Upper lobe of left lung (tissue), 4 donors: Measurements from ENCODE around the gene CNDP1.

Experiments used
- CTCF ChIP-seq, 6 experiments: fragments of 450-650 bp in 4 of 6; fragments of 200-600 bp in 2 of 6; sonication (generic) in 2 of 6; IDR thresholded peaks; one replicate each; pipeline ENCODE4 v1.5.1; 2016 to 2019; ENCODE audit warnings: antibody characterized with exemption in 6 of 6
- POLR2AphosphoS5 ChIP-seq, 2 donors: sonication (generic); formaldehyde crosslinking; IDR thresholded peaks; one replicate each; pipeline ENCODE4 v1.5.1; 2017; ENCODE audit warnings: antibody characterized with exemption in 2 of 2

GRCh38 chr18:74633652-74634352, 99.5 kb downstream of the CNDP1 start:
- TF ChIP-seq POLR2AphosphoS5 (IDR thresholded peaks at IDR 0.05) (no peak), CTCF (IDR thresholded peaks at IDR 0.05) (no peak)
